CD14-positive monocyte (primary cell): ENCODE results near the gene CLEC4G. TPM values are rescaled to one million over a fixed set of nuclear protein-coding genes. Genes with fewer than 3 reads are reported as not detected.

Source experiments
- DNase-seq, 3 donors: peaks; one replicate each; pipeline ENCODE4 v3.0.0-alpha.2; 2011 to 2022
- H2AFZ ChIP-seq: 2 replicates; pipeline ENCODE4 v1.6.0; 2012; ENCODE audit warnings: mild to moderate bottlenecking, low read depth, low read length, inconsistent platforms; ENCODE audit not compliant: insufficient read depth, poor library complexity, severe bottlenecking
- H3K27ac ChIP-seq, 2 donors: 1 replicate in 1 of 2; 2 replicates in 1 of 2; pipeline ENCODE4 v1.5.1; 2012 to 2013; ENCODE audit warnings: low read length in 2 of 2, control low read depth in 1 of 2, inconsistent platforms in 1 of 2, low read depth in 1 of 2, mild to moderate bottlenecking in 1 of 2
- H3K27me3 ChIP-seq, 2 donors: one replicate each; pipeline versions ENCODE4 v1.6.0 to v1.6.1; 2011 to 2013; ENCODE audit warnings: low read length in 2 of 2; ENCODE audit not compliant: control insufficient read depth in 2 of 2, insufficient read depth in 2 of 2
- H3K36me3 ChIP-seq, 2 donors: replicated peaks in 1 of 2; 1 replicate in 1 of 2; 2 replicates in 1 of 2; pipeline versions ENCODE4 v1.5.1 to v1.6.1; 2012 to 2013; ENCODE audit warnings: low read length in 2 of 2, control low read depth in 1 of 2, inconsistent platforms in 1 of 2, mild to moderate bottlenecking in 1 of 2; ENCODE audit not compliant: insufficient read depth in 2 of 2, control insufficient read depth in 1 of 2
- H3K4me1 ChIP-seq, 2 donors: 1 replicate in 1 of 2; 2 replicates in 1 of 2; pipeline versions ENCODE4 v1.5.1 to v1.6.1; 2012 to 2013; ENCODE audit warnings: low read length in 2 of 2, control low read depth in 1 of 2, inconsistent platforms in 1 of 2, mild to moderate bottlenecking in 1 of 2, moderate library complexity in 1 of 2; ENCODE audit not compliant: insufficient read depth in 2 of 2, control insufficient read depth in 1 of 2
- H3K4me2 ChIP-seq: replicated peaks from 2 replicates; pipeline ENCODE3; 2012; ENCODE audit warnings: low read length, moderate library complexity, mild to moderate bottlenecking; ENCODE audit not compliant: poor library complexity, severe bottlenecking; ENCODE audit errors: extremely low read depth
- H3K4me3 ChIP-seq, 3 experiments: fragments of 200-600 bp in 1 of 3; sonication (generic) in 1 of 3; replicated peaks in 1 of 3; 1 replicate in 2 of 3; 2 replicates in 1 of 3; pipeline ENCODE4 v1.5.1; 2011 to 2013; ENCODE audit warnings: low read length in 3 of 3, mild to moderate bottlenecking in 3 of 3, control low read depth in 2 of 3, low read depth in 2 of 3, inconsistent platforms in 1 of 3, moderate library complexity in 1 of 3
- H3K79me2 ChIP-seq: 2 replicates; pipeline ENCODE4 v1.6.0; 2012; ENCODE audit warnings: mild to moderate bottlenecking, control low read depth, inconsistent platforms, low read length, moderate library complexity; ENCODE audit not compliant: insufficient read depth
- H3K9ac ChIP-seq: 2 replicates; pipeline ENCODE4 v1.6.0; 2017; ENCODE audit warnings: low read length, mild to moderate bottlenecking; ENCODE audit not compliant: insufficient read depth, poor library complexity, severe bottlenecking
- H3K9me3 ChIP-seq, 2 donors: replicated peaks in 1 of 2; 1 replicate in 1 of 2; 2 replicates in 1 of 2; pipeline versions ENCODE4 v1.5.1 to v1.6.1; 2012 to 2013; ENCODE audit warnings: low read length in 2 of 2, control low read depth in 1 of 2; ENCODE audit not compliant: control insufficient read depth in 1 of 2, insufficient read depth in 1 of 2
- H4K20me1 ChIP-seq: 2 replicates; pipeline ENCODE4 v1.6.0; 2012; ENCODE audit warnings: mild to moderate bottlenecking, low read length, control low read depth, moderate library complexity; ENCODE audit not compliant: insufficient read depth
- H3K27ac Mint-ChIP-seq, 7 donors: one replicate each; pipeline ENCODE4 v1.8.0; 2020; ENCODE audit warnings: mild to moderate bottlenecking in 7 of 7, mixed read lengths in 7 of 7, moderate library complexity in 6 of 7, inconsistent platforms in 2 of 7
- H3K27me3 Mint-ChIP-seq, 3 donors: one replicate each; pipeline ENCODE4 v1.8.0; 2021 to 2022; ENCODE audit warnings: low read depth in 3 of 3, mild to moderate bottlenecking in 3 of 3, mixed read lengths in 3 of 3, moderate library complexity in 3 of 3, inconsistent platforms in 1 of 3
- H3K36me3 Mint-ChIP-seq, 2 donors: one replicate each; pipeline ENCODE4 v1.8.0; 2020; ENCODE audit warnings: mixed read lengths in 2 of 2, inconsistent platforms in 1 of 2, mild to moderate bottlenecking in 1 of 2
- H3K4me1 Mint-ChIP-seq: one replicate; pipeline ENCODE4 v1.8.0; 2020; ENCODE audit warnings: mild to moderate bottlenecking, mixed read lengths
- H3K4me3 Mint-ChIP-seq, 2 donors: one replicate each; pipeline ENCODE4 v1.8.0; 2020; ENCODE audit warnings: mild to moderate bottlenecking in 2 of 2, mixed read lengths in 2 of 2, moderate library complexity in 1 of 2
- H3K9me3 Mint-ChIP-seq, 7 donors: one replicate each; pipeline ENCODE4 v1.8.0; 2020 to 2022; ENCODE audit warnings: mixed read lengths in 7 of 7, mild to moderate bottlenecking in 6 of 7, moderate library complexity in 6 of 7, inconsistent platforms in 2 of 7
- WGBS: methylation state at CpG from one replicate; pipeline ENCODE4 v1.1.5; 2013; ENCODE audit warnings: missing lambda C conversion rate; ENCODE audit not compliant: insufficient coverage; 5-methylcytosine and 5-hydroxymethylcytosine counted together
- intact Hi-C, 2 donors: fragments of 100-400 bp; cut with micrococcal nuclease; formaldehyde crosslinking; loops; one replicate each; pipeline versions ENCODE4 v1.15.0 to v1.15.1; 2023
- polyA plus RNA-seq, 3 donors: library from polyadenylated mRNA; depleted of rRNA in 1 of 3; unstranded in 2 of 3; stranded (reverse) in 1 of 3; fragments of 300-500 nt in 2 of 3; fragments of >200 nt in 1 of 3; fragmentation: Illumina TruSeq in 2 of 3; gene quantifications; 1 replicate in 2 of 3; 2 replicates in 1 of 3; pipeline ENCODE4 v1.2.3, GENCODE V29; 2012 to 2021
- TF ChIP-seq, protein P1 (sequence below): fragments of 200-600 bp; IDR thresholded peaks from one replicate; pipeline ENCODE4 v1.8.0; 2022; ENCODE audit warnings: antibody characterized with exemption, mild to moderate bottlenecking

The CLEC4G gene
- polyA plus RNA-seq, 3 donors = 4.7 to 7.9 (median 7.1) TPM

DNA sequence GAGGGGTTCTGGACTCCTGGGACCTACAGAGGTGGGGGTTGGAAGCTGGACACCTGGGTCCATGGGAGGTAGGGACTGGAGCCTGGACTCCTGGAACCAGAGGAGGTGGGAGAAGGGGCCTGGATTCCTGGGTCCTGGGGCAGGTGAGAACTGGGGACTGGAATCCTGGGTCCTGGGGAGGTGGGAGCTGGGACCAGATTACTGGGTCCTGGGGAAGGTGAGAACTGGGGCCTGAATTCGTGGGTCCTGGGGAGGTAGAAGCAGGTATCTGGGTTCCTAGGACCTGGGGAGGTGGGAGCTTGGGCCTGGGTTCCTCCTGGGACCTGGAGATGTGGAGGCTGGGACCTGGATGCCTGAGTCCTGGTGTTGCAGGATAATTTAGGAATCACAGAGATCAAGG is 31.8 kb upstream of the CLEC4G start:
- H3K27me3 Mint-ChIP-seq = peaks cover 2 to 6% (median 5%) of the 10 kb centered on the region in 3 donors
- H3K36me3 Mint-ChIP-seq = peaks cover 0 to 2% of the 10 kb centered on the region in 2 donors
- intact Hi-C loops = no loop called here
- TF ChIP-seq, protein P1, sequence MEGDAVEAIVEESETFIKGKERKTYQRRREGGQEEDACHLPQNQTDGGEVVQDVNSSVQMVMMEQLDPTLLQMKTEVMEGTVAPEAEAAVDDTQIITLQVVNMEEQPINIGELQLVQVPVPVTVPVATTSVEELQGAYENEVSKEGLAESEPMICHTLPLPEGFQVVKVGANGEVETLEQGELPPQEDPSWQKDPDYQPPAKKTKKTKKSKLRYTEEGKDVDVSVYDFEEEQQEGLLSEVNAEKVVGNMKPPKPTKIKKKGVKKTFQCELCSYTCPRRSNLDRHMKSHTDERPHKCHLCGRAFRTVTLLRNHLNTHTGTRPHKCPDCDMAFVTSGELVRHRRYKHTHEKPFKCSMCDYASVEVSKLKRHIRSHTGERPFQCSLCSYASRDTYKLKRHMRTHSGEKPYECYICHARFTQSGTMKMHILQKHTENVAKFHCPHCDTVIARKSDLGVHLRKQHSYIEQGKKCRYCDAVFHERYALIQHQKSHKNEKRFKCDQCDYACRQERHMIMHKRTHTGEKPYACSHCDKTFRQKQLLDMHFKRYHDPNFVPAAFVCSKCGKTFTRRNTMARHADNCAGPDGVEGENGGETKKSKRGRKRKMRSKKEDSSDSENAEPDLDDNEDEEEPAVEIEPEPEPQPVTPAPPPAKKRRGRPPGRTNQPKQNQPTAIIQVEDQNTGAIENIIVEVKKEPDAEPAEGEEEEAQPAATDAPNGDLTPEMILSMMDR = no peak
- H3K79me2 ChIP-seq = no peaks in the 10 kb centered on the region
- no peak overlapping the region for H3K27ac Mint-ChIP-seq
- H3K4me1 Mint-ChIP-seq = peaks cover 22% of the 10 kb centered on the region
- H3K4me3 ChIP-seq = no peak overlapping the region
- peaks cover 7 to 16% (median 11%) of the 10 kb centered on the region in 7 donors for H3K9me3 Mint-ChIP-seq
- no peak overlapping the region for H3K4me2 ChIP-seq
- peaks cover 7 to 13% of the 10 kb centered on the region in 2 donors for H3K9me3 ChIP-seq
- no peak overlapping the region for H2AFZ ChIP-seq
- H4K20me1 ChIP-seq = no peaks in the 10 kb centered on the region
- WGBS = 60% methylated on average over 1 of the region's 1 CpG
- no peak overlapping the region for H3K9ac ChIP-seq
- H3K4me3 Mint-ChIP-seq = no peak overlapping the region
- DNase-seq = no peak
- H3K4me1 ChIP-seq = peaks cover 5 to 6% of the 10 kb centered on the region in 2 donors
- H3K27me3 ChIP-seq = no peaks in the 10 kb centered on the region
- no peak overlapping the region for H3K27ac ChIP-seq
- no peaks in the 10 kb centered on the region for H3K36me3 ChIP-seq

DNA sequence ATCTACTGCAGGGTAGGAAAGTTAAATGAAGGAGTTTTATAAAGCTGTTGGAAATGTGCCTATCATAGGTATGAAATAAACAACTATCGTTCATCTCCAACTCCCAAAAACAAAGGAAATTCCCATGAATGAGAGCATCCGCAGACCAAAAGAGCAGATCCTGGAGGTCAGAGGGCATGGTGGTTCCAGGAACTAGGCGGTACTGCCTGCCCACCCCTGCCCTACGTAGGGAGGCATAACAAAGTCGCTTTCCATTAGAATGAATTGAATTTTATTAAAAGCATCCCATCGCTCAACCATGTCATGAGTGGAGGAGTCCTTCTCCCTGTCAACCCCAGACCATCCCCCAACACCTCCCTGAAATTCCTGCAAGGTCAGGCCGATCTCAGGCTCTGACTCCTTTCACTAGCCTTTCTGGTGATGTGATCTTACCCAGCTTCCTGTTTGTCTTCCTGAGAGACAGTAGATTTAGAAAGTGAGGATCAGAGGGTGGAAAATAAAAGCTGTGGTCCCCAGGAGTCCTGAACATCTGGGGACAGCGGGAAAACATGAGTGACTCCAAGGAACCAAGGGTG is 30.9 kb upstream of the CLEC4G start, which contains the start of gene CLEC4M:
Gene CLEC4M, plus strand, starts transcription at position 525 of the 575 bp plus-strand sequence. Its CDS starts 24 bp downstream, at position 549.
- intact Hi-C loops = no loop called here
- Histone ChIP-seq H3K36me3 (no peaks in the 10 kb centered on the region), H3K4me3 (no peak within 1 kb of the TSS), H3K4me1 (peaks cover 5 to 6% of the 10 kb centered on the region in 2 donors), H3K27me3 (no peaks in the 10 kb centered on the region), H3K9ac (no peak within 1 kb of the TSS), H3K27ac (no peak within 1 kb of the TSS), H3K79me2 (no peaks in the 10 kb centered on the region), H3K4me2 (no peak within 1 kb of the TSS), H4K20me1 (no peaks in the 10 kb centered on the region), H3K9me3 (peaks cover 15 to 22% of the 10 kb centered on the region in 2 donors), H2AFZ (peak within 1 kb of the TSS; percentile 15)
- Mint-ChIP-seq H3K4me1 (peaks cover 20% of the 10 kb centered on the region), H3K9me3 (peaks cover 12 to 25% (median 20%) of the 10 kb centered on the region in 7 donors), H3K4me3 (peak within 1 kb of the TSS in 1 of 2 donors; percentile 4), H3K27me3 (peaks cover 2 to 6% (median 5%) of the 10 kb centered on the region in 3 donors), H3K36me3 (peaks cover 0 to 2% of the 10 kb centered on the region in 2 donors), H3K27ac (no peak within 1 kb of the TSS)
- TF ChIP-seq, protein P1 = no peak
- 100% methylated on average over 1 of the region's 8 CpGs for WGBS
- DNase-seq = no peak
